HepG2 (cell line): ENCODE data around the gene CCDC88B. TPM values are rescaled to one million over a fixed set of nuclear protein-coding genes. Genes with fewer than 3 reads are reported as not detected.

Source experiments
- AHR ChIP-seq: IDR thresholded peaks from 2 replicates; pipeline ENCODE4 v1.6.1; 2018; ENCODE audit warnings: missing genetic modification reagents, missing compliant biosample characterization
- ARHGAP35 ChIP-seq: sonication (generic); formaldehyde crosslinking; IDR thresholded peaks from 2 replicates; pipeline ENCODE4 v1.9.0; 2022; ENCODE audit warnings: mild to moderate bottlenecking, inconsistent platforms, moderate library complexity, missing genetic modification reagents, borderline replicate concordance
- ARID3A ChIP-seq: IDR thresholded peaks from 2 replicates; pipeline ENCODE4 v1.6.1; 2012; ENCODE audit warnings: low read depth, low read length, improper control_type of control experiment
- GFI1 ChIP-seq: sonication (generic); formaldehyde crosslinking; IDR thresholded peaks from 2 replicates; pipeline ENCODE4 v1.5.0; 2020; ENCODE audit warnings: missing genetic modification reagents, mild to moderate bottlenecking, borderline replicate concordance
- ISX ChIP-seq: sonication (generic); formaldehyde crosslinking; conservative IDR thresholded peaks from 2 replicates; pipeline ENCODE4 v1.5.0; 2020; ENCODE audit warnings: missing genetic modification reagents
- MAF1 ChIP-seq: sonication (generic); formaldehyde crosslinking; IDR thresholded peaks from 2 replicates; pipeline ENCODE4 v1.5.0; 2020; ENCODE audit warnings: missing genetic modification reagents, borderline replicate concordance
- MAFK ChIP-seq, 2 experiments: IDR thresholded peaks in 1 of 2; conservative IDR thresholded peaks in 1 of 2; 2 replicates each; pipeline ENCODE4 v1.6.1; 2011; ENCODE audit warnings: improper control_type of control experiment in 2 of 2, low read length in 2 of 2
- MAZ ChIP-seq, 2 experiments: sonication (generic) in 1 of 2; formaldehyde crosslinking in 1 of 2; IDR thresholded peaks; 2 replicates each; pipeline versions ENCODE4 v1.5.0 to v1.6.1; 2012 to 2020; ENCODE audit warnings: low read depth in 2 of 2, mild to moderate bottlenecking in 2 of 2, borderline replicate concordance in 1 of 2, improper control_type of control experiment in 1 of 2, low read length in 1 of 2, missing genetic modification reagents in 1 of 2, moderate library complexity in 1 of 2
- POLR2AphosphoS2 ChIP-seq: IDR thresholded peaks from 2 replicates; pipeline ENCODE4 v1.6.1; 2011; ENCODE audit warnings: low read depth, low read length, improper control_type of control experiment
- RERE ChIP-seq: IDR thresholded peaks from 2 replicates; pipeline ENCODE4 v1.6.1; 2016; ENCODE audit warnings: low read depth, missing genetic modification reagents, missing compliant biosample characterization
- TP53 ChIP-seq: sonication (generic); formaldehyde crosslinking; conservative IDR thresholded peaks from 2 replicates; pipeline ENCODE4 v1.4.0; 2020; ENCODE audit warnings: missing genetic modification reagents
- ZMYM3 ChIP-seq: sonication (generic); formaldehyde crosslinking; IDR thresholded peaks from 2 replicates; pipeline ENCODE4 v1.5.1; 2020; ENCODE audit warnings: mild to moderate bottlenecking, missing genetic modification reagents
- ZNF280D ChIP-seq: sonication (generic); formaldehyde crosslinking; IDR thresholded peaks from 2 replicates; pipeline ENCODE4 v1.5.1; 2020; ENCODE audit warnings: mild to moderate bottlenecking, missing genetic modification reagents
- ZNF331 ChIP-seq: sonication (generic); formaldehyde crosslinking; IDR thresholded peaks from 2 replicates; pipeline ENCODE4 v1.4.0; 2020; ENCODE audit warnings: missing genetic modification reagents
- ZNF749 ChIP-seq: sonication (generic); formaldehyde crosslinking; IDR thresholded peaks from 2 replicates; pipeline ENCODE4 v1.8.0; 2022; ENCODE audit warnings: mild to moderate bottlenecking, missing genetic modification reagents, moderate library complexity, borderline replicate concordance
- ZNF782 ChIP-seq: sonication (generic); formaldehyde crosslinking; IDR thresholded peaks from 2 replicates; pipeline ENCODE4 v1.4.0; 2020; ENCODE audit warnings: missing genetic modification reagents, mild to moderate bottlenecking, borderline replicate concordance
- polyA plus RNA-seq, 8 experiments: library from polyadenylated mRNA; depleted of rRNA in 3 of 8; stranded (reverse) in 7 of 8; unstranded in 1 of 8; fragments of >200 nt; fragmentation: Illumina TruSeq in 4 of 8; extraction: Trizol in 4 of 8; gene quantifications; 2 replicates each; pipeline versions ENCODE4 v1.2.1 to v1.2.3, GENCODE V29; 2011 to 2016; ENCODE audit warnings: low read depth in 4 of 8, missing spikeins in 1 of 8, mixed read lengths in 1 of 8; ENCODE audit not compliant: insufficient read depth in 1 of 8
- total RNA-seq, 5 experiments: library from RNA; depleted of rRNA; stranded (reverse); fragments of >200 nt; fragmentation: Illumina TruSeq; extraction: Trizol; gene quantifications; 2 replicates each; pipeline ENCODE4 v1.2.3, GENCODE V29; 2016; ENCODE audit warnings: low read depth in 1 of 5

Gene CCDC88B
- total and polyA plus RNA-seq, 2 of the 13 experiments (the other 11 are each of a cell fraction or from before 2014, with no cell fraction given) = 3.6 to 4.8 TPM

- no peak for TF ChIP-seq POLR2AphosphoS2
- TF ChIP-seq ZNF782 (CRISPR knock-in tag) = no peak
- no peak for TF ChIP-seq MAF1 (CRISPR knock-in tag)
- no peak for TF ChIP-seq TP53 (CRISPR knock-in tag)
- no peak for TF ChIP-seq ZNF280D (CRISPR knock-in tag)
- TF ChIP-seq AHR = no peak
- TF ChIP-seq ZNF331 (CRISPR knock-in tag) = no peak
- no peak for TF ChIP-seq GFI1 (CRISPR knock-in tag)
- TF ChIP-seq ARHGAP35 (CRISPR knock-in tag) = no peak
- no peak for TF ChIP-seq MAFK (conservative IDR thresholded peaks at IDR 0.05 in 1 of 2, IDR thresholded peaks at IDR 0.05 in 1 of 2; ENCODE audit: low read length in 2 of 2)
- no peak for TF ChIP-seq ZNF749
- no peak for TF ChIP-seq ZMYM3 (CRISPR knock-in tag)
- no peak for TF ChIP-seq MAZ (IDR thresholded peaks at IDR 0.05; ENCODE audit: borderline replicate concordance, low read depth, low read length)
- TF ChIP-seq MAZ (CRISPR knock-in tag; IDR thresholded peaks at IDR 0.05; ENCODE audit: low read depth) = no peak
- TF ChIP-seq ARID3A = no peak
- no peak for TF ChIP-seq RERE (CRISPR knock-in tag)
- no peak for TF ChIP-seq ISX (CRISPR knock-in tag)
Measured at GRCh38 chr11:64358907-64359711, 19.1 kb downstream of the CCDC88B start, which contains the start of gene RPS6KA4 (continued).
